SK-N-MC (cell line): Measurements from ENCODE around the gene PCED1A.

Source experiments
- EZH2 ChIP-seq: fragments of 200-600 bp; sonication (generic); IDR thresholded peaks from one replicate; pipeline ENCODE4 v1.6.1; 2017; ENCODE audit warnings: antibody characterized with exemption
- POLR2AphosphoS5 ChIP-seq: IDR thresholded peaks from 2 replicates; pipeline ENCODE4 v1.6.1; 2012; ENCODE audit warnings: mild to moderate bottlenecking, low read depth, low read length, borderline replicate concordance

- TF ChIP-seq POLR2AphosphoS5, result no peak
- TF ChIP-seq EZH2, result no peak
These were observed 42.2 kb downstream of the PCED1A start for GRCh38 chr20:2798095-2798805.
